ENCODE measurements around the gene ADARB2. TPM values are rescaled to one million over a fixed set of nuclear protein-coding genes. Genes with fewer than 3 reads are reported as not detected.
"Not testable (repeated sequence)": the region's sequence is repeated elsewhere in the genome, so short reads cannot be mapped to it uniquely, and the experiment has no call there.

ADARB2 gene
- total RNA-seq, result not detected
- not detected for polyA plus RNA-seq

DNA sequence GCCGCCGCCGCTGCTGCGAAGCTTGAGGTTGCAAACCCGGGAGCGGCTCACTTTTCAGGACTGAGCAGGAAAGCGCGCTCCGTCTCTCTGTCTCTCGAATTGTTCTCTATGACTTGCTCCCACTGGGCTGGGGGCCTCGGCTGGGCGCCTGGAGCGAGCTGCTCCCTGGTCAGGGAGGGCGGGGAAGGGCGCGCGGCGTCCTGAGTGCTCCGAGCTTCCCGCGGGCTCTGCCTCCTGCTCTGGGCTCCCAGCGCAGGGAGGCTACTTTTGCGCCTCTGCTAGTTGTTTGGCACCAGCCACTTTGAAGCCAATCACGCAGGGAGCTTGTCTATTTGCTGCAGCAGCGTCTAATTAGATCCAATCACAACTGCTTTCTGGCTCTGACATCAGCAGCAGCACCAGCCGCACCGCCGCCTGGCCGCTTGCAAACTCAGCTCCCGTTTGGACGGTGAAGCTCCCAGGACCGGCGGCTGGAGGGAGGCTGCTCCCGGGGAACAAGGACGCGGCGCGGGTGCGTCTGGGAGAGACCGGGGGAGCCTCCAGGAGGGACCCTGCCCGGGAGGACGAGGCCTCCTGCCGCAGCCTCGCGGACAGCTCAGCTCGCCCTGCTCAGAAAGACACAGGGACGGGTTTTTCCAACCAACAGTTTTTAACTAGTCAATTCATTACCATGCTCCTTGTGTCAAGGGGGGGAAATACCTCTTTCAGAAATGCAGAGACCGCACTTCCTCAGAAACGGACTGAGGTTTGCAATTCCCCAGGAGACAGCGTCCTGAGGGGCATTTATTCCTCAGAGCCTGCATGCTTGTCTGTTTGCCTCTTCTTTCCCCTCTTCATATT, at the start of gene ADARB2:
ADARB2 (minus strand) TSS at position 304 of the 840 bp plus-strand sequence.
- Mint-ChIP-seq H3K9me3 (no peaks in the 10 kb centered on the region), H3K27ac (no peak within 1 kb of the TSS), H3K27me3 (peaks cover 53 to 64% of the 10 kb centered on the region in 2 donors), H3K36me3 (peaks cover 0 to 4% (median 0%) of the 10 kb centered on the region in 3 donors), H3K4me1 (peaks cover 0 to 10% (median 4%) of the 10 kb centered on the region in 3 donors), H3K4me3 (peak within 1 kb of the TSS in 5 of 7 donors; percentile 43 to 60 (median 44))
- H3K9me3 ChIP-seq (ENCODE audit: low read length), result no peaks in the 10 kb centered on the region
- H3K27me3 ChIP-seq (ENCODE audit: insufficient read depth, low read length, poor library complexity, severe bottlenecking), result peaks cover 25% of the 10 kb centered on the region
- ChIA-PET CTCF (no interaction called here), POLR2A (no interaction called here)
- H3K36me3 ChIP-seq (ENCODE audit: insufficient read depth, low read length), result no peaks in the 10 kb centered on the region
- H3K27ac ChIP-seq (ENCODE audit: low read depth, low read length), result no peak within 1 kb of the TSS
- no peak for DNase-seq
- no peak within 1 kb of the TSS for H3K4me3 ChIP-seq (ENCODE audit: low read length)
- H3K4me1 ChIP-seq (ENCODE audit: insufficient read depth, low read length), result no peaks in the 10 kb centered on the region

DNA sequence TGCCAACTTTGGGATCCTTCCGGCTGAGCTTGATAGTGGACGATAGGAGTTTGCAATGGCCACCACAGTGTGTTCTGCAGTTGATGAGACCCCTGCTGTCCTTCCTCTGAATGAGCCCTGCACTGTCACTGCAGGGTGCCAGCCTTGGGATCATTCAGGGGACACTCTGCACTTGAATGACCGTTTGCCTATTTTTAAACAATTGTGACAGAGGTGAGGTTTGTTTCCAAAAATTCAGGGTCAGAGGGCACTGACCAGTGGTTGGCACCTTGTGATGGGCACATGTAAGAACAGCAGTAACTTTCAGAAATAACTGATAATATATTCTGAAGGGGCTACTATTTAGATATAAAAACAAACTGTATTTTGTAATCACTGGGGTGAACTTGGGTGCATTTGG, 48.5 kb upstream of the ADARB2 start:
- Mint-ChIP-seq H3K4me1 (no peaks in the 10 kb centered on the region), H3K27ac (no peak overlapping the region), H3K4me3 (no peak overlapping the region), H3K9me3 (peaks cover 0 to 4% (median 2%) of the 10 kb centered on the region in 5 donors), H3K27me3 (peaks cover 0 to 4% of the 10 kb centered on the region in 2 donors), H3K36me3 (no peaks in the 10 kb centered on the region)
- no peak for DNase-seq
- Histone ChIP-seq H3K4me3 (ENCODE audit: low read length) (no peak overlapping the region), H3K27me3 (ENCODE audit: insufficient read depth, low read length, poor library complexity, severe bottlenecking) (no peaks in the 10 kb centered on the region), H3K36me3 (ENCODE audit: insufficient read depth, low read length) (no peaks in the 10 kb centered on the region), H3K27ac (ENCODE audit: low read depth, low read length) (no peak overlapping the region), H3K9me3 (ENCODE audit: low read length) (no peaks in the 10 kb centered on the region), H3K4me1 (ENCODE audit: insufficient read depth, low read length) (no peaks in the 10 kb centered on the region)
- ChIA-PET POLR2A (no interaction called here), CTCF (no interaction called here)

DNA sequence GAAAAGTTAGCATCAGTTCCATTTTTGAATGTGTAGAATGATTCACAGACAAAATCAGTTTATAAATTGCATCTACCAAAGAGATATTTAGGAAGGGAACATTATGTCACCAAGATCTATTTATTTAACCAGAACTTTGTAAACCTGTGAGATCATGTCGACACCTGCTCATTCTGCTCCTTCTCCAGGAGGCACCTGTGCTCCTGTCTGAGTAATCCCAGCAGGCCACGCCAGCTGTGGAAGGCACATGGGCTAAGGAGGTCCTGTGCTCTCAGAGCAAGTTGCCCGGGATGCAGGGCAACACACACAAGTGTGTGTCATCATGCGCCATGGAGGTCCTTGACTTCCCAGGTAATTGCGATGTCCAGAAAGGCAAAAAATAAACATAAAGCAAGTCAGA, 45.5 kb upstream of the ADARB2 start:
- Mint-ChIP-seq H3K4me1 (no peaks in the 10 kb centered on the region), H3K36me3 (no peaks in the 10 kb centered on the region), H3K27ac (no peak overlapping the region), H3K9me3 (peaks cover 0 to 2% (median 0%) of the 10 kb centered on the region in 5 donors), H3K4me3 (no peak overlapping the region), H3K27me3 (peaks cover 0 to 4% of the 10 kb centered on the region in 2 donors)
- Histone ChIP-seq H3K4me3 (ENCODE audit: low read length) (no peak overlapping the region), H3K9me3 (ENCODE audit: low read length) (no peaks in the 10 kb centered on the region), H3K27ac (ENCODE audit: low read depth, low read length) (no peak overlapping the region), H3K36me3 (ENCODE audit: insufficient read depth, low read length) (no peaks in the 10 kb centered on the region), H3K4me1 (ENCODE audit: insufficient read depth, low read length) (no peaks in the 10 kb centered on the region), H3K27me3 (ENCODE audit: insufficient read depth, low read length, poor library complexity, severe bottlenecking) (no peaks in the 10 kb centered on the region)
- no peak for DNase-seq
- ChIA-PET POLR2A (no interaction called here), CTCF (no interaction called here)

DNA sequence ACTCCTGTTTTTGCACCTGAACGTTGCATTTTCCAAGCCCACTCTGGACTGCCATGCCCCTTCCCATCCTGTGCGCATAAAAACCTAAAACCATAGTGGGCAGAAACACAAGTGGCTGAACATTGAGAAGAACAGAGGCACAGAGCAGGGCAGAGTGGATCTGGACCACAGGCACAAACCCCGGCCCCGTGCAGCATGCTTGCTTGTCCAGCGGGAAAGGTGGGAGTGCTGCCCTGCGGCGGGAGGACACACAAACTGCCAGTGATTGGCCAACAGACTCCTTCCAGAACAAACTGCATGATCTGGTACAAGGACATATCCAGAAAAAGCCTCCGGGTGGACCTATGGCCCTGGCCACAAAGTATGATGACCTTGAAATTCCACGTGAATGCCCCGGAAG, 42.5 kb upstream of the ADARB2 start:
- Mint-ChIP-seq H3K4me1 (no peaks in the 10 kb centered on the region), H3K4me3 (no peak overlapping the region), H3K27ac (no peak overlapping the region), H3K27me3 (peaks cover 0 to 3% of the 10 kb centered on the region in 2 donors), H3K9me3 (peaks cover 0 to 2% (median 0%) of the 10 kb centered on the region in 5 donors), H3K36me3 (no peaks in the 10 kb centered on the region)
- DNase-seq, result no peak
- Histone ChIP-seq H3K9me3 (ENCODE audit: low read length) (no peaks in the 10 kb centered on the region), H3K36me3 (ENCODE audit: insufficient read depth, low read length) (no peaks in the 10 kb centered on the region), H3K27ac (ENCODE audit: low read depth, low read length) (no peak overlapping the region), H3K4me1 (ENCODE audit: insufficient read depth, low read length) (no peaks in the 10 kb centered on the region), H3K27me3 (ENCODE audit: insufficient read depth, low read length, poor library complexity, severe bottlenecking) (no peaks in the 10 kb centered on the region), H3K4me3 (ENCODE audit: low read length) (no peak overlapping the region)
- CTCF ChIA-PET, result no interaction called here
- POLR2A ChIA-PET, result no interaction called here

DNA sequence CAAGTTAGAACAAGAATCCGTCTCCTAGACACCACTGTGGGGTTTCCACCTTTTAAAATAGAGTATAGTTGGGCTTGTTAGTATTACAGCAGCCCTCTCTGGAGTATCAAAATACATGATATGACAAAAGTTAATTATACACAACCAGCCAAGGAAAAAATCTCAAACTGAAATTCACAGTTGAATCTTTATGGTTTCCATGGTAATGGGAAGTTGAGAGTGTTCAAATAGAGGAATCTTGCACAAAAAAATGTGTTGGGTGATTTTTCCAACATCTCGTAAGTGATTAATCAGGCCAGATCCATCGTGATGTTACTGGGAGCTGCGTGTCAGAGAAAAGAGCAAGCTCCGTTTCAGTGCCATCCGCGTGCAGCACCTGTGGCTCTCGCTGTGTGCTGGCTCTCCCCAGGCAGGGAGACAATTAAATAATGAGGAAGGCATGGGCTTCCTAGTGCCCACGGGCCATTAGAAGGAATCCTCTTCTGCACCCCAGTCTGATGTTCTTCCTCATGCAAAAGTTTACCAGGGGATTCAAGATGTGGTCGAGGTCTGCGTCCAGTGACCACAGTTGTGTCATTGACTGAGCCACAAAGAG, 41.1 kb upstream of the ADARB2 start:
- Mint-ChIP-seq H3K36me3 (no peaks in the 10 kb centered on the region), H3K4me3 (no peak overlapping the region), H3K4me1 (no peaks in the 10 kb centered on the region), H3K27me3 (peaks cover 0 to 1% of the 10 kb centered on the region in 2 donors), H3K9me3 (peaks cover 0 to 3% (median 0%) of the 10 kb centered on the region in 5 donors), H3K27ac (no peak overlapping the region)
- ChIA-PET CTCF (no interaction called here), POLR2A (no interaction called here)
- DNase-seq, result no peak
- H3K27me3 ChIP-seq (ENCODE audit: insufficient read depth, low read length, poor library complexity, severe bottlenecking), result no peaks in the 10 kb centered on the region
- H3K36me3 ChIP-seq (ENCODE audit: insufficient read depth, low read length), result no peaks in the 10 kb centered on the region
- H3K4me3 ChIP-seq (ENCODE audit: low read length), result no peak overlapping the region
- H3K9me3 ChIP-seq (ENCODE audit: low read length), result no peaks in the 10 kb centered on the region
- H3K4me1 ChIP-seq (ENCODE audit: insufficient read depth, low read length), result no peaks in the 10 kb centered on the region
- H3K27ac ChIP-seq (ENCODE audit: low read depth, low read length), result no peak overlapping the region

DNA sequence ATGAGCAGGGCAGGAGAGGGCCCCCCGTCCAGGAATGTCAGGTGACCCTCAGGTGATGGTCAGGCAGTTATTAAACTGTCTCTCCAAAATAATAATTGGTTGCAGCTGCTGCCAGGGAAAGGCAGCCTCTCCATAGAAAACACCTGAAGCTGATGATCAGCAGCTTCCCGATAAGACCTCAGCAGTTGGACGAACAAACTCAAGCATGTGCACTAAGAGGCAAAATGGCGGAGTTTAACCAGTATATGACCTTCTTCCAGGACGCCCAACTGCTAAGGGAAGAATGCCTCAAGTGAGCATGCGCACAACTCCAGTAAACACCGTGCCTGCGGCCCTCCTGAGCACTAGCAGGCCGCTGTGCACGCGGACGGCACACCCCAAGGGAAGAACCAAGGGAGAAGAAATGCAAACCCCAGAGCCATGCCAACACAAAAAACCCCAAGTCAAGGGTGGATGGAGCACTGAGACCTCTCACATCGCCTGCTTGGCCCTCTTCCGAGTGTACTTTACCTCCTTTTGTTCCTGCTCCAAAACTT, 38.9 kb upstream of the ADARB2 start:
- POLR2A ChIA-PET, result no interaction called here
- no peaks in the 10 kb centered on the region for H3K27me3 ChIP-seq (ENCODE audit: insufficient read depth, low read length, poor library complexity, severe bottlenecking)
- no peaks in the 10 kb centered on the region for H3K36me3 ChIP-seq (ENCODE audit: insufficient read depth, low read length)
- H3K9me3 ChIP-seq (ENCODE audit: low read length), result no peaks in the 10 kb centered on the region
- no peak for DNase-seq
- H3K27me3 Mint-ChIP-seq, result peaks cover 0 to 2% of the 10 kb centered on the region in 2 donors
- H3K27ac Mint-ChIP-seq, result peak overlapping the region in 1 of 8 donors; percentile 68
- H3K36me3 Mint-ChIP-seq, result no peaks in the 10 kb centered on the region
- no peaks in the 10 kb centered on the region for H3K4me1 ChIP-seq (ENCODE audit: insufficient read depth, low read length)
- peaks cover 0 to 2% (median 0%) of the 10 kb centered on the region in 5 donors for H3K9me3 Mint-ChIP-seq
- CTCF ChIA-PET, result no interaction called here
- no peak overlapping the region for H3K4me3 Mint-ChIP-seq
- H3K27ac ChIP-seq (ENCODE audit: low read depth, low read length), result no peak overlapping the region
- no peaks in the 10 kb centered on the region for H3K4me1 Mint-ChIP-seq
- H3K4me3 ChIP-seq (ENCODE audit: low read length), result no peak overlapping the region

DNA sequence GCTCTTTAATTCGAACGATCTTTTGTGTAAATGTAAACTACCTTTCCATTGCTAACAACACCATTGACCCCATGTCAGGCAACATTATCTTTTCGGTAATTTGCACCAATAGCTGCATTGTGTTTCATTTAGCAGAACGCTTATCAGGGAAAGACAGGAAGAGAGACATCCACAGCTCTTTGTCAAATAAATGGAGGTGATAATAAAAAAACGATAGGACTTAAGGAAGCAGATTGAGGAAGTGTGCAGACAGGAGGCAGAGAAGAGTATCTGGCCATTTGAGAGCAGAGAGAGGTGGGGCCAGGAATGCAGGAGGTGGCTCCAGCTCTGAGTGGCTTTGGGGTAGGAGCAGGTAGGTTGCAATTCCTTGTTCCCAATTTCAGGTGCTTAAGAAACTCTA, 37.5 kb upstream of the ADARB2 start:
- Mint-ChIP-seq H3K27me3 (peaks cover 0 to 2% of the 10 kb centered on the region in 2 donors), H3K27ac (no peak overlapping the region), H3K36me3 (no peaks in the 10 kb centered on the region), H3K4me3 (no peak overlapping the region), H3K9me3 (peaks cover 0 to 2% (median 0%) of the 10 kb centered on the region in 5 donors), H3K4me1 (no peaks in the 10 kb centered on the region)
- Histone ChIP-seq H3K4me1 (ENCODE audit: insufficient read depth, low read length) (no peaks in the 10 kb centered on the region), H3K9me3 (ENCODE audit: low read length) (no peaks in the 10 kb centered on the region), H3K36me3 (ENCODE audit: insufficient read depth, low read length) (no peaks in the 10 kb centered on the region), H3K27ac (ENCODE audit: low read depth, low read length) (no peak overlapping the region), H3K4me3 (ENCODE audit: low read length) (no peak overlapping the region), H3K27me3 (ENCODE audit: insufficient read depth, low read length, poor library complexity, severe bottlenecking) (no peaks in the 10 kb centered on the region)
- ChIA-PET POLR2A (no interaction called here), CTCF (no interaction called here)
- no peak for DNase-seq

DNA sequence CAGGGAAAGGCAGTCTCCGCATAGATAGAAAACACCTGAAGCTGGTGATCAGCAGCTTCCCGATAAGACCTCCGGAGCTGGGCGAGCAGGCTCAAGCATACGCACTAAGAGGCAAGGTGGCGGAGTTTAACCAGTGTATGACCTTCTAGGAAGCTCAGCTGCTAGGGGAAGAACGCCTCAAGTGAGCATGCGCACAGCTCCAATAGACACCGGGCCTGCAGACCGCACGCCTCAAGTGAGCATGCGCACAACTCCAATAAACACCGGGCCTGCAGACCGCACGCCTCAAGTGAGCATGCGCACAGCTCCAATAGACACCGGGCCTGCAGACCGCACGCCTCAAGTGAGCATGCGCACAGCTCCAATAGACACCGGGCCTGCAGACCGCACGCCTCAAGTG, 35.9 kb upstream of the ADARB2 start:
- H3K4me3 Mint-ChIP-seq; H3K36me3 ChIP-seq (ENCODE audit: insufficient read depth, low read length); H3K4me1 Mint-ChIP-seq; CTCF ChIA-PET; H3K27me3 ChIP-seq (ENCODE audit: insufficient read depth, low read length, poor library complexity, severe bottlenecking); H3K27me3 Mint-ChIP-seq; H3K9me3 ChIP-seq (ENCODE audit: low read length); DNase-seq; H3K27ac ChIP-seq (ENCODE audit: low read depth, low read length); H3K36me3 Mint-ChIP-seq; H3K4me3 ChIP-seq (ENCODE audit: low read length); H3K4me1 ChIP-seq (ENCODE audit: insufficient read depth, low read length); H3K9me3 Mint-ChIP-seq; POLR2A ChIA-PET; H3K27ac Mint-ChIP-seq: not testable (repeated sequence)
